Glutamatergic neuron (in vitro differentiated cells): ENCODE data around the gene SEMA6A. TPM values are rescaled to one million over a fixed set of nuclear protein-coding genes. Genes with fewer than 3 reads are reported as not detected.

ENCODE experiments used
- DNase-seq: peaks from one replicate; pipeline ENCODE4 v3.0.0; 2022
- H3K27ac Mint-ChIP-seq: one replicate; pipeline ENCODE4 v1.8.0; 2020; ENCODE audit warnings: mild to moderate bottlenecking, mixed read lengths, inconsistent platforms; ENCODE audit not compliant: unreplicated experiment
- H3K27me3 Mint-ChIP-seq: one replicate; pipeline ENCODE4 v1.8.0; 2020; ENCODE audit warnings: mild to moderate bottlenecking, moderate library complexity, mixed read lengths, inconsistent platforms; ENCODE audit not compliant: unreplicated experiment
- H3K36me3 Mint-ChIP-seq: one replicate; pipeline ENCODE4 v1.8.0; 2020; ENCODE audit warnings: mild to moderate bottlenecking, mixed read lengths, inconsistent platforms; ENCODE audit not compliant: unreplicated experiment
- H3K4me1 Mint-ChIP-seq: one replicate; pipeline ENCODE4 v1.8.0; 2020; ENCODE audit warnings: mild to moderate bottlenecking, low read depth, mixed read lengths, inconsistent platforms; ENCODE audit not compliant: unreplicated experiment
- H3K4me3 Mint-ChIP-seq: one replicate; pipeline ENCODE4 v1.8.0; 2020; ENCODE audit warnings: mild to moderate bottlenecking, mixed read lengths, inconsistent platforms; ENCODE audit not compliant: unreplicated experiment
- H3K9me3 Mint-ChIP-seq: one replicate; pipeline ENCODE4 v1.8.0; 2020; ENCODE audit warnings: mild to moderate bottlenecking, moderate library complexity, mixed read lengths, inconsistent platforms; ENCODE audit not compliant: unreplicated experiment
- total RNA-seq: library from RNA; stranded (reverse); fragmentation: NEBNext Ultra II Directional; extraction: Animal tissue kit (Norgen Biotek cat#: 25700); gene quantifications from one replicate; pipeline ENCODE4 v1.2.1, GENCODE V29; 2021; ENCODE audit not compliant: unreplicated experiment
- TF ChIP-seq, protein P1 (sequence below): fragments of 200-600 bp; sonication (generic); IDR thresholded peaks from one replicate; pipeline ENCODE4 v1.5.0; 2021; ENCODE audit not compliant: partially characterized antibody, unreplicated experiment

SEMA6A gene
- total RNA-seq, 1 donor from 2014 or later, result 424 TPM

DNA sequence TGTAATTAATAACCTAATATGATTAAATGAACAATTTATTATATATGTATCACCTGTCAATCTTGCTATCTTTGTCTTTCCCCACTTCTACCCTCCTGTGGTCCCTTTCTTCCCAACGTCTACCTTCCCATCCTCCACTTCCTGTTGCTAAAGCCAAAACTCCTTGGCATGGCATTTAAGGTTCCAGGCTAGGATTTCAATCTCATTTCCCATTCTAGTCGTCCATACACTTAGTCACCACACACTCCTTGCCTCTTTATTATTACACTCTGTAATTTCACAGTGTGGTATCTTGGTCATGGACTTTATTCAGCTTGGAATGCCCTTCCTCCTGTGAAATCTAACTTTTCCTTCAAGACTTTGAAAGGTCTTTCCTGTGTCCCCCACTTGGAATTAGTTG, 115.3 kb downstream of the SEMA6A start:
- no peak for DNase-seq
- TF ChIP-seq, protein P1, sequence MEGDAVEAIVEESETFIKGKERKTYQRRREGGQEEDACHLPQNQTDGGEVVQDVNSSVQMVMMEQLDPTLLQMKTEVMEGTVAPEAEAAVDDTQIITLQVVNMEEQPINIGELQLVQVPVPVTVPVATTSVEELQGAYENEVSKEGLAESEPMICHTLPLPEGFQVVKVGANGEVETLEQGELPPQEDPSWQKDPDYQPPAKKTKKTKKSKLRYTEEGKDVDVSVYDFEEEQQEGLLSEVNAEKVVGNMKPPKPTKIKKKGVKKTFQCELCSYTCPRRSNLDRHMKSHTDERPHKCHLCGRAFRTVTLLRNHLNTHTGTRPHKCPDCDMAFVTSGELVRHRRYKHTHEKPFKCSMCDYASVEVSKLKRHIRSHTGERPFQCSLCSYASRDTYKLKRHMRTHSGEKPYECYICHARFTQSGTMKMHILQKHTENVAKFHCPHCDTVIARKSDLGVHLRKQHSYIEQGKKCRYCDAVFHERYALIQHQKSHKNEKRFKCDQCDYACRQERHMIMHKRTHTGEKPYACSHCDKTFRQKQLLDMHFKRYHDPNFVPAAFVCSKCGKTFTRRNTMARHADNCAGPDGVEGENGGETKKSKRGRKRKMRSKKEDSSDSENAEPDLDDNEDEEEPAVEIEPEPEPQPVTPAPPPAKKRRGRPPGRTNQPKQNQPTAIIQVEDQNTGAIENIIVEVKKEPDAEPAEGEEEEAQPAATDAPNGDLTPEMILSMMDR, result no peak
- H3K4me3 Mint-ChIP-seq, result no peak overlapping the region
- peaks cover 3% of the 10 kb centered on the region for H3K9me3 Mint-ChIP-seq
- H3K36me3 Mint-ChIP-seq, result no peaks in the 10 kb centered on the region
- H3K4me1 Mint-ChIP-seq, result peaks cover 27% of the 10 kb centered on the region
- no peaks in the 10 kb centered on the region for H3K27me3 Mint-ChIP-seq
- H3K27ac Mint-ChIP-seq, result no peak overlapping the region

DNA sequence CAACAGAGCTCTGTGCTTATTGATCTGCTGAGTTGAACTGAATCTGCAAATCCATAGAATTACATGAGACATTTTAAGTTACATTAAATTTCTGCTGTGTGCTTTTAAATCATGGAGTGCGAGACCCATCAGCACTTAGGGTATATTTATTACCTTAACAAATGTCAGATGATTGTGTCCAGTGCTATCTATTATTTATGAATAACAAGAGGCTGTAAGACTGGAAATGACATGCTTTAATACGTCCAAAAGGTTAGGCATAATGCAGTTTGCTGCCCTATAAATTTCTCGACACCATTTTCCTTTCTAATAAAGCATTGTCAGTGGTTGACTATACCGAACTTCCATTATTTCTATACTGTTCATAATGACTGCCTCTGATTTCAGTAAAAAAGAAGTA, 117.6 kb downstream of the SEMA6A start:
- Mint-ChIP-seq H3K9me3 (peaks cover 9% of the 10 kb centered on the region), H3K27me3 (no peaks in the 10 kb centered on the region), H3K27ac (no peak overlapping the region), H3K4me1 (peaks cover 40% of the 10 kb centered on the region), H3K36me3 (no peaks in the 10 kb centered on the region), H3K4me3 (no peak overlapping the region)
- DNase-seq, result no peak
- TF ChIP-seq, protein P1, result no peak

DNA sequence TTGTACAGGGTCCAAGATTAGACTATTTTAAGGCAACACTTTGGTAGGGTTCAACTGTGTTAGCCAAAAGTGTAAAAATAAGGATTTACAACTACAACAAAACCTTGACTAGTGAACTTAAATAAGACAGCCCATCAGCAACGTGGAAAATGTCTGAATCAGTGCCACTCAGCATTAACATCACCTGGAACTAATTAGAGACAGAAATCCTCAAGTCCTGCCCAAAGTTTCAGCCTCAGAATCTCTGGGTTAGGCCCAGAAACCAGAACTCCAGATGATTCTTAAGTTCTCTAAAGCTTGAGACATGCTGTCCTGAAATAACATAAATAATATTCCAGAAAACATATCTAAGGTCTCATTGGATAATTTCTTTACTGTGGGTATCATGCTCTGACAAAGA, 118.6 kb downstream of the SEMA6A start:
- H3K9me3 Mint-ChIP-seq, result peaks cover 11% of the 10 kb centered on the region
- H3K27me3 Mint-ChIP-seq, result no peaks in the 10 kb centered on the region
- DNase-seq, result no peak
- H3K4me1 Mint-ChIP-seq, result peaks cover 48% of the 10 kb centered on the region
- no peak overlapping the region for H3K27ac Mint-ChIP-seq
- H3K4me3 Mint-ChIP-seq, result no peak overlapping the region
- TF ChIP-seq, protein P1, result no peak
- H3K36me3 Mint-ChIP-seq, result no peaks in the 10 kb centered on the region

GRCh38 chr5:116455061-116455460, 119.6 kb downstream of the SEMA6A start:
- Mint-ChIP-seq H3K36me3 (no peaks in the 10 kb centered on the region), H3K27ac (no peak overlapping the region)

DNA sequence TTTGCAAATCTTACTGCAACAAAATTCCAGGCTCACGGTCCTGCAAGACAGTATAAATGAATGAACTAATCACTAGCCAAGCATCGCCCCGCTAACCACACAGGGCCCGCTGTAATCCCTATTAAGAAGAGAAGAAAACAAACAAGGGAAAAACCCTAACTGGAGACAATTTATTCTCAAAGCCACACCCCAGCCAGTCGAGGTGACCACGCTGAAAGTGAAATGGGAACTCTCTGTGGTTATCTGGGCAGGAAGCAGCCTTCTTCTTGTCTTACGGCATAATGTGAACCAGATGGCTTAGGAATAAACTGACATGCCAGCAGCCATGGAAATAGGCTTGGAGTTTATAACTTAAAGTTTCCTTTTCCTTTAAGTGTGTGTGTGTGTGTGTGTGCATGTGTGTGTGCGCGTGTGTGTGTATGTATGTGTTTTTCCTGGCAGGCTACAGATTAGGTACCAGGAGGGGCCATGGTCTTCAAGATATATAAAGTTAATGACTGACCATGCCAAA, 120.2 kb downstream of the SEMA6A start:
- H3K4me1 Mint-ChIP-seq, result peaks cover 57% of the 10 kb centered on the region
- peaks cover 14% of the 10 kb centered on the region for H3K9me3 Mint-ChIP-seq
- TF ChIP-seq, protein P1, result no peak
- H3K27ac Mint-ChIP-seq, result peak overlapping the region; percentile 71
- no peak overlapping the region for H3K4me3 Mint-ChIP-seq
- no peak for DNase-seq
- no peaks in the 10 kb centered on the region for H3K36me3 Mint-ChIP-seq
- H3K27me3 Mint-ChIP-seq, result no peaks in the 10 kb centered on the region

More at GRCh38 chr5:116455061-116455460, 119.6 kb downstream of the SEMA6A start:
- Mint-ChIP-seq H3K4me3 (no peak overlapping the region), H3K4me1 (peaks cover 57% of the 10 kb centered on the region), H3K9me3 (peaks cover 14% of the 10 kb centered on the region), H3K27me3 (no peaks in the 10 kb centered on the region)
- TF ChIP-seq, protein P1, result no peak
- no peak for DNase-seq
